Measurements from ENCODE around the gene CAD. TPM values are rescaled to one million over a fixed set of nuclear protein-coding genes. Genes with fewer than 3 reads are reported as not detected.
"Not testable (repeated sequence)": the region's sequence is repeated elsewhere in the genome, so short reads cannot be mapped to it uniquely, and the experiment has no call there.

CAD gene
- total RNA-seq, 6 experiments from 2014 or later = 38.3 to 46.9 (median 42.8) TPM

GRCh38 chr2:27263287-27264252 lies 46.4 kb downstream of the CAD start:
- H3K4me1 Mint-ChIP-seq (ENCODE audit: low read depth) = peaks cover 14% of the 10 kb centered on the region
- H3K27ac Mint-ChIP-seq = no peak overlapping the region
- peaks cover 44% of the 10 kb centered on the region for H3K27me3 Mint-ChIP-seq (ENCODE audit: insufficient read depth)
- no peaks in the 10 kb centered on the region for H3K9me3 Mint-ChIP-seq
- peak overlapping the region; percentile 31; the same call in 1 of the 2 replicates for H3K4me3 Mint-ChIP-seq
- no peak for DNase-seq
- H3K36me3 Mint-ChIP-seq (ENCODE audit: low read depth) = no peaks in the 10 kb centered on the region
- TF ChIP-seq, protein P1, sequence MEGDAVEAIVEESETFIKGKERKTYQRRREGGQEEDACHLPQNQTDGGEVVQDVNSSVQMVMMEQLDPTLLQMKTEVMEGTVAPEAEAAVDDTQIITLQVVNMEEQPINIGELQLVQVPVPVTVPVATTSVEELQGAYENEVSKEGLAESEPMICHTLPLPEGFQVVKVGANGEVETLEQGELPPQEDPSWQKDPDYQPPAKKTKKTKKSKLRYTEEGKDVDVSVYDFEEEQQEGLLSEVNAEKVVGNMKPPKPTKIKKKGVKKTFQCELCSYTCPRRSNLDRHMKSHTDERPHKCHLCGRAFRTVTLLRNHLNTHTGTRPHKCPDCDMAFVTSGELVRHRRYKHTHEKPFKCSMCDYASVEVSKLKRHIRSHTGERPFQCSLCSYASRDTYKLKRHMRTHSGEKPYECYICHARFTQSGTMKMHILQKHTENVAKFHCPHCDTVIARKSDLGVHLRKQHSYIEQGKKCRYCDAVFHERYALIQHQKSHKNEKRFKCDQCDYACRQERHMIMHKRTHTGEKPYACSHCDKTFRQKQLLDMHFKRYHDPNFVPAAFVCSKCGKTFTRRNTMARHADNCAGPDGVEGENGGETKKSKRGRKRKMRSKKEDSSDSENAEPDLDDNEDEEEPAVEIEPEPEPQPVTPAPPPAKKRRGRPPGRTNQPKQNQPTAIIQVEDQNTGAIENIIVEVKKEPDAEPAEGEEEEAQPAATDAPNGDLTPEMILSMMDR (IDR thresholded peaks at IDR 0.05) = no peak

DNA sequence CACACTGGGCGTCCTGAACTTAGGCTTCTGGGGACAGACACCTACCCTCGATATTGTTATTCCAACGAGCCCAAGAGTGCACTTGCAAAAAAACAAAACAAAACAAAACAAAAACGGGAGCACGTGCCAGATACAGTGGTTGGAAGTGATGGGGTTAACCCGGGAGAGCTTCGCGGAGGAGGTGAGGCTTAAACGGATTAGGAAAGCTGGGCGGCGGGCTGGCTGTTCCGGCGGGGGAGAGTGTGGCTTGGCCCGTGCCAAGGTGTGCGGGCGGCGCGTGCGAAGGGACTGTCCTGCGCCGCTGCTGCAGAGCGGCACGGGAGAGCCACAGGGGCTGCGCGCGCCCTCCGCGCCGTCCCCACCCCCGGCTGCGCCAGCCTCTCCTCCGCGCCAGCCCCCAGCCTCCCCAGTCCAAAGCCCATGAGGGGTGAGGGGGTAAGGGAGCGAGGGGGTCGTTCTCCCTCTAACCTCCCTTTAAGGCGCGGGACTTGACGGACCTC lies 47.1 kb downstream of the CAD start:
- no peaks in the 10 kb centered on the region for H3K9me3 Mint-ChIP-seq
- no peak for DNase-seq
- H3K4me3 Mint-ChIP-seq = peak overlapping the region; percentile 31; the same call in 1 of the 2 replicates
- no peaks in the 10 kb centered on the region for H3K36me3 Mint-ChIP-seq (ENCODE audit: low read depth)
- no peak overlapping the region for H3K27ac Mint-ChIP-seq
- H3K27me3 Mint-ChIP-seq (ENCODE audit: insufficient read depth) = peaks cover 38% of the 10 kb centered on the region
- TF ChIP-seq, protein P1 (IDR thresholded peaks at IDR 0.05) = no peak
- peaks cover 14% of the 10 kb centered on the region for H3K4me1 Mint-ChIP-seq (ENCODE audit: low read depth)

DNA sequence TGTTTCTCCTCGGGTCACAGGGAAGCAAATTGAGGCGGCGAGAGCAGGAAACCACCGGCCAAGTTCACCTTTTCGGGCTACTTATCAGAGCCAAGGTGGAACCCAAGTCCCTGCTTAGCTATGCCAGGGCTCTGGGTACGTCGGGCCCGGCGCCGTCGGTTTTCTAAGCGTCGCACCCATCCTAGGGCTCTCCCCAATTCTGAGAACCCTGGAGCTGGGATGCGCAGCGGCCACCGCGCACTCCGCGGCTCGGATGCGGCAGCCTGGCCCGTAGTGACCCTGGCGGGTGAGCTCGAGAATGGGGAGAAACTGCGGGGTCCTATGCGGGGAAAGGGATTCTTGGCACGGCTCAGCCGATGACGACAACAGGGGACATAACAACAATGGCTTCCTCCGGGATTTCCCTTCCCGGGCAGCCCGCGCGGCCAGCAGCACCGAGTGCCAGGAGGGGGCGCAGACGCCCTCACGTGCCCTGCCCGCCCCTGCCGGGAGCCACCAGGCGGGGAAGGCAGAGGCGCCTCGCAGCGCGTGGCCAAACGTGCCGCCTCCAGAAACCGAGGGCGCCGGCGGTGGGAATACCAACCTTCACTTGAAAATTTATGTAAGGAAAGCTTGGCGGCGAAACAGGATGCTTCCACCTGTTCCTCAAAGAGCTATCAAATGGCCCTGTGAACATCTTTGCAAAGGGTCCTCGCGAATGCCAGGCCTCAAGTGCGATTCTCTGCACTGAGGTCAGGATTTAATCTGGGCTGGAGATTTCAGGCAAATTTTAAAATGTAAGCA lies 47.8 kb downstream of the CAD start:
- Mint-ChIP-seq H3K27me3 (ENCODE audit: insufficient read depth) (peaks cover 36% of the 10 kb centered on the region), H3K36me3 (ENCODE audit: low read depth) (no peaks in the 10 kb centered on the region), H3K4me3 (peak overlapping the region; percentile 62), H3K27ac (no peak overlapping the region), H3K4me1 (ENCODE audit: low read depth) (peaks cover 14% of the 10 kb centered on the region), H3K9me3 (no peaks in the 10 kb centered on the region)
- TF ChIP-seq, protein P1 (IDR thresholded peaks at IDR 0.05) = peak; percentile 73
- DNase-seq = peak; percentile 28

DNA sequence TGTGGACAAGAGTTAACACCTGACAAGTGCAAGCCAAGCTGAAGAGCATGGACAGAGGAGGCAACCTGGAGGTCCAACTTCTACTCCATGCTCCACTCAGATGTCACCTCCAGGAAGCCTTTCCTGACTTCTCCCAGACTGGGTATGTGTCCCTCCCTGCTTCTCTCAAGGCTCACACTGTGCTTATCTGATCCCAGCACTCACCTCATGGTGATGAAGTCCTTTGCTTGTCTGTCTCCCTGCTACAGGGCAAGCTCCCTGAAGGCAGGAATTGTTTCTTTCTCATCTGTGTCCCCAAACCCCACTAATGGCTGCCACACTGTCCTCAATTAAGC lies 48.3 kb downstream of the CAD start:
- H3K36me3 Mint-ChIP-seq (ENCODE audit: low read depth) = no peaks in the 10 kb centered on the region
- H3K4me3 Mint-ChIP-seq = no peak overlapping the region
- H3K4me1 Mint-ChIP-seq (ENCODE audit: low read depth) = peaks cover 19% of the 10 kb centered on the region
- H3K27ac Mint-ChIP-seq = no peak overlapping the region
- no peak for DNase-seq
- TF ChIP-seq, protein P1 (IDR thresholded peaks at IDR 0.05) = no peak
- no peaks in the 10 kb centered on the region for H3K9me3 Mint-ChIP-seq
- H3K27me3 Mint-ChIP-seq (ENCODE audit: insufficient read depth) = peaks cover 34% of the 10 kb centered on the region

- H3K27ac Mint-ChIP-seq; DNase-seq; H3K9me3 Mint-ChIP-seq; H3K36me3 Mint-ChIP-seq (ENCODE audit: low read depth); H3K4me3 Mint-ChIP-seq: not testable (repeated sequence)
- H3K27me3 Mint-ChIP-seq (ENCODE audit: insufficient read depth) = peaks cover 24% of the 10 kb centered on the region
- H3K4me1 Mint-ChIP-seq (ENCODE audit: low read depth) = peaks cover 22% of the 10 kb centered on the region
Observed at GRCh38 chr2:27268296-27268695, 51.1 kb downstream of the CAD start.

All from HFFc6 (cell line).